ENCODE data around the gene LONP2. TPM values are rescaled to one million over a fixed set of nuclear protein-coding genes. Genes with fewer than 3 reads are reported as not detected.

Gene LONP2
- total RNA-seq, 2 donors from 2014 or later = 55.1 to 67.0 TPM

DNA sequence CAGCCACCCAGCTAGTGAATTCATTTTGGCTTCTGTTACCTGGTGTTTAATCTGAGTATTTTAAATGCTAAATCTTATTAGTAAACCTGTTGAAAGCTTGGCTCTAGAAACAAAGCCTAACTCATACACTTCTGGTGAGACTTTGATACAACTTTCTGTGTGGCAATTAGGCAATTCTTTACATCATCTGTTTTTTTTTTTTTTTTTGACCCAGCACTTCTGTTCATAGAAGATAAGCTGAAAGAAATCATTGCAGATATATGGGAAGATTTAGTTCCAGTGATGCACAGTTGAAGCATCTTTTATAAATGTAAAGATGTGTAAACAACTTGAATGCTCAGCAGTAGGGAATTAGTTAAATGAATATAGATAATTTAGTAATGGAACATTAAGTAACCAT, 24.9 kb downstream of the LONP2 start:
- no peak overlapping the region for H3K27ac ChIP-seq
- no peak for DNase-seq (ENCODE audit: low spot score)
- no peaks in the 10 kb centered on the region for H3K9me3 ChIP-seq
- peaks cover 5 to 13% of the 10 kb centered on the region in 2 donors for H3K4me1 ChIP-seq (ENCODE audit: control insufficient read depth in 1 of 2, low read depth in 2 of 2)
- no peak overlapping the region for H3K4me3 ChIP-seq
- no peak for ATAC-seq (ENCODE audit: insufficient number of reproducible peaks, low FRiP score, low read depth)
- H3K36me3 ChIP-seq = peaks cover 6% of the 10 kb centered on the region
- TF ChIP-seq, protein P1, sequence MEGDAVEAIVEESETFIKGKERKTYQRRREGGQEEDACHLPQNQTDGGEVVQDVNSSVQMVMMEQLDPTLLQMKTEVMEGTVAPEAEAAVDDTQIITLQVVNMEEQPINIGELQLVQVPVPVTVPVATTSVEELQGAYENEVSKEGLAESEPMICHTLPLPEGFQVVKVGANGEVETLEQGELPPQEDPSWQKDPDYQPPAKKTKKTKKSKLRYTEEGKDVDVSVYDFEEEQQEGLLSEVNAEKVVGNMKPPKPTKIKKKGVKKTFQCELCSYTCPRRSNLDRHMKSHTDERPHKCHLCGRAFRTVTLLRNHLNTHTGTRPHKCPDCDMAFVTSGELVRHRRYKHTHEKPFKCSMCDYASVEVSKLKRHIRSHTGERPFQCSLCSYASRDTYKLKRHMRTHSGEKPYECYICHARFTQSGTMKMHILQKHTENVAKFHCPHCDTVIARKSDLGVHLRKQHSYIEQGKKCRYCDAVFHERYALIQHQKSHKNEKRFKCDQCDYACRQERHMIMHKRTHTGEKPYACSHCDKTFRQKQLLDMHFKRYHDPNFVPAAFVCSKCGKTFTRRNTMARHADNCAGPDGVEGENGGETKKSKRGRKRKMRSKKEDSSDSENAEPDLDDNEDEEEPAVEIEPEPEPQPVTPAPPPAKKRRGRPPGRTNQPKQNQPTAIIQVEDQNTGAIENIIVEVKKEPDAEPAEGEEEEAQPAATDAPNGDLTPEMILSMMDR (IDR thresholded peaks at IDR 0.05) = no peak
- H3K27me3 ChIP-seq (replicated peaks; ENCODE audit: insufficient read depth) = no peaks in the 10 kb centered on the region

DNA sequence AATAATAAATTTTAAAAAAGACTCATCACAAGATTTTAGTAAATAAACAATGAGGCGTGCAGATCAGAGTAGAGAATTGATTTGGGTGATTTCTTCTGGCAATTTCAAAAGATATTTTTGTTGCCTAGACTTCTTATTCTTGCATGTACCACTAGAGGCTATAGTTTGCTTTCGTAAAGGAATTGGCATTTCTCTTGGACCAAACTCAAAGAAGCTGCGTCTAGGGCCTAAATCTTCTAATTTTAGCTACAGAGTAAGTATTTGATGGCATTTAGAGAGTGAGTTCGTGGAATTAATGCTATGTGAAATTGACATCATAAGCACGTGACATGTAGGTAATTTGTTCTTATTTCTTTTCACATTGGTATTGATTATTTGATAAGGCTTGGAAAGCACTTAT, 27.6 kb downstream of the LONP2 start:
- Histone ChIP-seq H3K4me3 (no peak overlapping the region), H3K4me1 (ENCODE audit: control insufficient read depth in 1 of 2, low read depth in 2 of 2) (peaks cover 13 to 28% of the 10 kb centered on the region in 2 donors), H3K27me3 (replicated peaks; ENCODE audit: insufficient read depth) (no peaks in the 10 kb centered on the region), H3K27ac (peak overlapping the region; percentile 5 to 77), H3K36me3 (peaks cover 2% of the 10 kb centered on the region), H3K9me3 (no peaks in the 10 kb centered on the region)
- TF ChIP-seq, protein P1 (IDR thresholded peaks at IDR 0.05) = peak; percentile 20
- ATAC-seq (ENCODE audit: insufficient number of reproducible peaks, low FRiP score, low read depth) = no peak
- no peak for DNase-seq (ENCODE audit: low spot score)

DNA sequence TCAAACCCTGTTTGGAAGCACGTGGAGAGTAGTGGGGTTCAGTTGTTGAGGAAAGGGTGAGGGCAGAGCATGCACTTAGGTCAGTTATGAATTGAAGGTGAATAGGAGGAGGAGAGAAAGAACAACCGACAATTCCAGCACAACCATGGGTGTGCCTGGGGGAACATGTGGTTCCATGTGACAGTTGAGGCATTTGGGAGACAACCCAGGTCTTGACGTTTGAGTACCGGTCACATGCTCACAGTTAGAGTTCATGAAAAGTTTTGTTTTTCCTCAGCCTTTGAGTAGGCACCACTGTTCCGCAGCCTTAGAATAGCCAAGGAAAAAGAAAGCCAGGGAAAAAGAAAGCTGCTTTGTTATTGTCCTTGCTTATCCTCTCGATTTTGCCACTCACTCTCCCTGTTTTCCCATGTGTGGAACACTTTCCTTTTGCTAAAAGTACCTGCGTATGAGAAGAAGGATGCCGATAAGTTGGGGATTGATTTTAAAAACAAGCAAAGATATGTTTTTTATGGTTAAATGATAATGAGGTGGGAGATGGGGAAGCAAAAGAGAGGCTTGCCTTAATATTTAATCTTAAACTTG, 28.8 kb downstream of the LONP2 start:
- H3K4me1 ChIP-seq (ENCODE audit: control insufficient read depth in 1 of 2, low read depth in 2 of 2) = peaks cover 14 to 30% of the 10 kb centered on the region in 2 donors
- TF ChIP-seq, protein P1 (IDR thresholded peaks at IDR 0.05) = no peak
- H3K27ac ChIP-seq = peak overlapping the region; percentile 51 to 77

DNA sequence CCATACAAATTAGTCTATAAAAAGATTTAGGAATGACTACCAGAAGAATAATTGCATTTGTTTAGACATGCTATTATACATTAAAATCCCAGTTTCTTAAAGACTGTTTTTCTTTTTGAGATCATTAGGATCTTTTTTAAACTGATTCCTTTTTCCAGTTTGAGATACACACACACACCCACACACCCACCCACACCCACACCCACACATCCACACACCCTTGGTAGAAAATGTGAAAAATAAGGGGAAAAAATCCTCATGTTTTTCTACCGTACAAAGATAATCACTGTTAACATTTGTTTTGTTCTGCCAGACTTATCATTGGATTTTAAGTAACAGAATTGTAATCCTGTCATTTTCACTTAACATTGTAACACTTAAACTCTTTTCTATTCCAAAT, 30.4 kb downstream of the LONP2 start:
- no peak overlapping the region for H3K4me3 ChIP-seq
- ATAC-seq (ENCODE audit: insufficient number of reproducible peaks, low FRiP score, low read depth) = no peak
- no peak for DNase-seq (ENCODE audit: low spot score)
- TF ChIP-seq, protein P1 (IDR thresholded peaks at IDR 0.05) = no peak
- no peaks in the 10 kb centered on the region for H3K27me3 ChIP-seq (replicated peaks; ENCODE audit: insufficient read depth)
- H3K9me3 ChIP-seq = no peaks in the 10 kb centered on the region
- H3K4me1 ChIP-seq (ENCODE audit: control insufficient read depth in 1 of 2, low read depth in 2 of 2) = peaks cover 18 to 33% of the 10 kb centered on the region in 2 donors
- peaks cover 2% of the 10 kb centered on the region for H3K36me3 ChIP-seq
- peak overlapping the region in 1 of 2 donors; percentile 15 for H3K27ac ChIP-seq

More for the DNA sequence above, 28.8 kb downstream of the LONP2 start:
- H3K36me3 ChIP-seq = peaks cover 2% of the 10 kb centered on the region
- H3K9me3 ChIP-seq = no peaks in the 10 kb centered on the region
- H3K27me3 ChIP-seq (replicated peaks; ENCODE audit: insufficient read depth) = no peaks in the 10 kb centered on the region
- ATAC-seq (ENCODE audit: insufficient number of reproducible peaks, low FRiP score, low read depth) = peak; percentile 89
- H3K4me3 ChIP-seq = peak overlapping the region; percentile 63
- DNase-seq (ENCODE audit: low spot score) = no peak

DNA sequence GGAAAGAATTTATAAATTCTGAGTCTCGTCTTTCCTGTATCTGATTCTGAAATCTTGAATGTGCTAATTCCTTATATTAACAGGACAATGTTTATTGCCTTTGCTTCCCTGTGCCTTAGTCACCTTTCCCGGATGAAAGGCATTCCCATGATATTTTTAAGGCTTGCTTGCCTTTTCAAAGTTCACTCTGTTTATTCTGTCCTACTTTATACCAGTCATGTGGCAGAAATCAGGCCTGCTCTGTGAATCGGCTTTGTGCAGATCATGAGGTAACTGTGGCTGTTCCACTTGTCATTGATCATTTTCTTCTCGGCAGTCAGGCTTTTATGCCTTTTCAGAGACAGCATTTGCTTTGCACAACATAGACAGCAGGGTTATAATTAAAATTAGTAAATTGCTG, 32.0 kb downstream of the LONP2 start:
- no peak for ATAC-seq (ENCODE audit: insufficient number of reproducible peaks, low FRiP score, low read depth)
- TF ChIP-seq, protein P1 (IDR thresholded peaks at IDR 0.05) = no peak
- H3K27ac ChIP-seq = peak overlapping the region in 1 of 2 donors; percentile 20
- H3K27me3 ChIP-seq (replicated peaks; ENCODE audit: insufficient read depth) = no peaks in the 10 kb centered on the region
- peaks cover 25 to 38% of the 10 kb centered on the region in 2 donors for H3K4me1 ChIP-seq (ENCODE audit: control insufficient read depth in 1 of 2, low read depth in 2 of 2)
- H3K36me3 ChIP-seq = no peaks in the 10 kb centered on the region
- no peak for DNase-seq (ENCODE audit: low spot score)
- no peak overlapping the region for H3K4me3 ChIP-seq
- H3K9me3 ChIP-seq = no peaks in the 10 kb centered on the region

All from thoracic aorta (tissue), 2 donors.